Glutamatergic neuron (in vitro differentiated cells): Measurements from ENCODE around the gene IL4I1. TPM values are rescaled to one million over a fixed set of nuclear protein-coding genes. Genes with fewer than 3 reads are reported as not detected.
A peak's percentile ranks its signal among the peaks of the same experiment; 100 is the strongest.

ENCODE experiments used
- DNase-seq: peaks from one replicate; pipeline ENCODE4 v3.0.0; 2022
- H3K27ac Mint-ChIP-seq: one replicate; pipeline ENCODE4 v1.8.0; 2020; ENCODE audit warnings: mild to moderate bottlenecking, mixed read lengths, inconsistent platforms; ENCODE audit not compliant: unreplicated experiment
- H3K27me3 Mint-ChIP-seq: one replicate; pipeline ENCODE4 v1.8.0; 2020; ENCODE audit warnings: mild to moderate bottlenecking, moderate library complexity, mixed read lengths, inconsistent platforms; ENCODE audit not compliant: unreplicated experiment
- H3K36me3 Mint-ChIP-seq: one replicate; pipeline ENCODE4 v1.8.0; 2020; ENCODE audit warnings: mild to moderate bottlenecking, mixed read lengths, inconsistent platforms; ENCODE audit not compliant: unreplicated experiment
- H3K4me1 Mint-ChIP-seq: one replicate; pipeline ENCODE4 v1.8.0; 2020; ENCODE audit warnings: mild to moderate bottlenecking, low read depth, mixed read lengths, inconsistent platforms; ENCODE audit not compliant: unreplicated experiment
- H3K4me3 Mint-ChIP-seq: one replicate; pipeline ENCODE4 v1.8.0; 2020; ENCODE audit warnings: mild to moderate bottlenecking, mixed read lengths, inconsistent platforms; ENCODE audit not compliant: unreplicated experiment
- H3K9me3 Mint-ChIP-seq: one replicate; pipeline ENCODE4 v1.8.0; 2020; ENCODE audit warnings: mild to moderate bottlenecking, moderate library complexity, mixed read lengths, inconsistent platforms; ENCODE audit not compliant: unreplicated experiment
- CTCF ChIP-seq: fragments of 200-600 bp; sonication (generic); IDR thresholded peaks from one replicate; pipeline ENCODE4 v1.5.0; 2021; ENCODE audit not compliant: partially characterized antibody, unreplicated experiment
- total RNA-seq: library from RNA; stranded (reverse); fragmentation: NEBNext Ultra II Directional; extraction: Animal tissue kit (Norgen Biotek cat#: 25700); gene quantifications from one replicate; pipeline ENCODE4 v1.2.1, GENCODE V29; 2021; ENCODE audit not compliant: unreplicated experiment

Gene IL4I1
- total RNA-seq, 1 donor from 2014 or later, result 0.59 TPM

- no peak for DNase-seq
- no peak for TF ChIP-seq CTCF
- H3K4me1 Mint-ChIP-seq, result peaks cover 16% of the 10 kb centered on the region
- H3K4me3 Mint-ChIP-seq, result peak overlapping the region; percentile 61
- H3K27ac Mint-ChIP-seq, result peak overlapping the region; percentile 80
- H3K36me3 Mint-ChIP-seq, result peaks cover 8% of the 10 kb centered on the region
- peaks cover 23% of the 10 kb centered on the region for H3K9me3 Mint-ChIP-seq
- peaks cover 32% of the 10 kb centered on the region for H3K27me3 Mint-ChIP-seq
These were observed 35.4 kb upstream of the IL4I1 start for GRCh38 chr19:49932041-49932451.

- peaks cover 23% of the 10 kb centered on the region for H3K9me3 Mint-ChIP-seq
- peaks cover 8% of the 10 kb centered on the region for H3K36me3 Mint-ChIP-seq
- DNase-seq, result no peak
- peak overlapping the region; percentile 61 for H3K4me3 Mint-ChIP-seq
- TF ChIP-seq CTCF, result no peak
- H3K27me3 Mint-ChIP-seq, result peaks cover 32% of the 10 kb centered on the region
- peaks cover 16% of the 10 kb centered on the region for H3K4me1 Mint-ChIP-seq
- peak overlapping the region; percentile 80 for H3K27ac Mint-ChIP-seq
These were observed 34.8 kb upstream of the IL4I1 start for GRCh38 chr19:49931293-49932040.

GRCh38 chr19:49930483-49931011 lies 33.9 kb upstream of the IL4I1 start:
- H3K4me1 Mint-ChIP-seq, result peaks cover 16% of the 10 kb centered on the region
- TF ChIP-seq CTCF, result no peak
- peak overlapping the region; percentile 100 for H3K27ac Mint-ChIP-seq
- H3K4me3 Mint-ChIP-seq, result peak overlapping the region; percentile 99
- DNase-seq, result peak; percentile 51
- H3K27me3 Mint-ChIP-seq, result peaks cover 32% of the 10 kb centered on the region
- H3K9me3 Mint-ChIP-seq, result peaks cover 25% of the 10 kb centered on the region
- H3K36me3 Mint-ChIP-seq, result peaks cover 8% of the 10 kb centered on the region

GRCh38 chr19:49929611-49930482 lies 33.2 kb upstream of the IL4I1 start:
- H3K4me1 Mint-ChIP-seq, result peaks cover 18% of the 10 kb centered on the region
- peak; percentile 13 for TF ChIP-seq CTCF
- H3K36me3 Mint-ChIP-seq, result peaks cover 8% of the 10 kb centered on the region
- H3K9me3 Mint-ChIP-seq, result peaks cover 25% of the 10 kb centered on the region
- H3K4me3 Mint-ChIP-seq, result peak overlapping the region; percentile 99
- H3K27me3 Mint-ChIP-seq, result peaks cover 32% of the 10 kb centered on the region
- peak overlapping the region; percentile 100 for H3K27ac Mint-ChIP-seq
- peak; percentile 95 for DNase-seq
